Measurements from ENCODE around the gene XRN2.

DNA sequence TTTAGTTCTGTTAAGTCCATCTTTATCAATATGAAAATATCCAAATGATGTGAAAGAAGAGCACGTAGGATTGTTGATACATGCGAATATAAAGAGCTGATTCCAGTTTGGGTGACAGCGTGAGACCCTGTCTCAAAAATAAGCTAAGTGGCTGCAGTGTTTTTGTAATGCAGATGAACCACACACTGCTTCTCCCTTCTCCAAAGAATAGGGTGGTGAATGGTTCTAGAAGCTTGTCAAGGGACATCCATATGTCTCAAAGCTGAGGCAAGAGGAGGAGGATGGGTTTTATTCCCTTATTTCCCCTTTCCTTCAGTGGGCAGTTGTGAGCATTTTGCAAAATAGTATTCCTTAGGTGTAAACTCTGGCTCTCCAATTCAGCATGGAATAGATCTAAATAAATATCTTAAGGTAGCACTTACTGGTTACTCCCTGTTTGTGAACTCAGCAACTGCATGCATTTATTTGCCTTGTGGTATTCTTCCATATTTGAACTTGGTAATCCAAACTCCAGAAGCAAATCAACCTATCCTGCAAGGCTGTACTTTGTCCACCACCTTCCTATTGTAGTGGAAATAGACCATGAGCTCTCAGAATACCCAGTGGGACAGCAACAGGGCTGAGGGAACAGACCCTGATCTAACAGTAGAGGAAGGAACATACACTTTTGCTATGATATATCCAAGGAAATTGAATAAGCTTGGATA lies 38.0 kb downstream of the XRN2 start:
- TF ChIP-seq, protein P1, sequence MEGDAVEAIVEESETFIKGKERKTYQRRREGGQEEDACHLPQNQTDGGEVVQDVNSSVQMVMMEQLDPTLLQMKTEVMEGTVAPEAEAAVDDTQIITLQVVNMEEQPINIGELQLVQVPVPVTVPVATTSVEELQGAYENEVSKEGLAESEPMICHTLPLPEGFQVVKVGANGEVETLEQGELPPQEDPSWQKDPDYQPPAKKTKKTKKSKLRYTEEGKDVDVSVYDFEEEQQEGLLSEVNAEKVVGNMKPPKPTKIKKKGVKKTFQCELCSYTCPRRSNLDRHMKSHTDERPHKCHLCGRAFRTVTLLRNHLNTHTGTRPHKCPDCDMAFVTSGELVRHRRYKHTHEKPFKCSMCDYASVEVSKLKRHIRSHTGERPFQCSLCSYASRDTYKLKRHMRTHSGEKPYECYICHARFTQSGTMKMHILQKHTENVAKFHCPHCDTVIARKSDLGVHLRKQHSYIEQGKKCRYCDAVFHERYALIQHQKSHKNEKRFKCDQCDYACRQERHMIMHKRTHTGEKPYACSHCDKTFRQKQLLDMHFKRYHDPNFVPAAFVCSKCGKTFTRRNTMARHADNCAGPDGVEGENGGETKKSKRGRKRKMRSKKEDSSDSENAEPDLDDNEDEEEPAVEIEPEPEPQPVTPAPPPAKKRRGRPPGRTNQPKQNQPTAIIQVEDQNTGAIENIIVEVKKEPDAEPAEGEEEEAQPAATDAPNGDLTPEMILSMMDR (IDR thresholded peaks at IDR 0.05; ENCODE audit: poor library complexity) = no peak
- no peak for TF ChIP-seq EZH2phosphoT487 (IDR thresholded peaks at IDR 0.05; ENCODE audit: low read depth, severe bottlenecking, unreplicated experiment)

All from hepatocyte (in vitro differentiated cells).